Activated T-helper 2 cell treated with anti-CD3 and anti-CD28 coated beads, Interferon-gamma antibody, Interleukin-2, Interleukin-4, amounts not matched to agents 10 μg/mL and 5 μg/mL and 100 μg/mL, durations not matched to agents 14 hours and 24 hours and 36 hours (primary cell): ENCODE data around the gene FIGN. TPM values are rescaled to one million over a fixed set of nuclear protein-coding genes. Genes with fewer than 3 reads are reported as not detected.

Experiments used
- DNase-seq: peaks from one replicate; pipeline ENCODE4 v3.0.0; 2021; ENCODE audit warnings: low spot score
- H3K27ac Mint-ChIP-seq: one replicate; pipeline ENCODE4 v1.8.0; 2021; ENCODE audit warnings: mixed read lengths
- H3K27me3 Mint-ChIP-seq: one replicate; pipeline ENCODE4 v1.8.0; 2021; ENCODE audit warnings: low read depth, mixed read lengths
- H3K36me3 Mint-ChIP-seq: one replicate; pipeline ENCODE4 v1.8.0; 2021; ENCODE audit warnings: low read depth, mixed read lengths
- H3K4me1 Mint-ChIP-seq: one replicate; pipeline ENCODE4 v1.8.0; 2021; ENCODE audit warnings: low read depth, mixed read lengths
- H3K4me3 Mint-ChIP-seq: one replicate; pipeline ENCODE4 v1.8.0; 2021; ENCODE audit warnings: low read depth, mild to moderate bottlenecking, moderate library complexity, mixed read lengths
- H3K9me3 Mint-ChIP-seq: one replicate; pipeline ENCODE4 v1.8.0; 2021; ENCODE audit warnings: mixed read lengths
- intact Hi-C: fragments of 100-400 bp; cut with micrococcal nuclease; formaldehyde crosslinking; loops from one replicate; pipeline ENCODE4 v1.15.1; 2023
- total RNA-seq: library from RNA; stranded (reverse); gene quantifications from 2 replicates; pipeline ENCODE4 v1.2.3, GENCODE V29; 2022

Gene FIGN
- total RNA-seq, 1 donor from 2014 or later = not detected

- intact Hi-C loops = no loop called here
- DNase-seq = no peak
- no peaks in the 10 kb centered on the region for H3K27me3 Mint-ChIP-seq
- no peak overlapping the region for H3K4me3 Mint-ChIP-seq
- H3K4me1 Mint-ChIP-seq = no peaks in the 10 kb centered on the region
- H3K9me3 Mint-ChIP-seq = no peaks in the 10 kb centered on the region
- no peak overlapping the region for H3K27ac Mint-ChIP-seq
- H3K36me3 Mint-ChIP-seq = no peaks in the 10 kb centered on the region
Observed at GRCh38 chr2:163607630-163608029, 128.2 kb downstream of the FIGN start.

- no peak for DNase-seq
- Mint-ChIP-seq H3K27me3 (no peaks in the 10 kb centered on the region), H3K4me3 (no peak overlapping the region), H3K27ac (no peak overlapping the region), H3K36me3 (no peaks in the 10 kb centered on the region), H3K4me1 (no peaks in the 10 kb centered on the region), H3K9me3 (no peaks in the 10 kb centered on the region)
- intact Hi-C loops = no loop called here
Observed at GRCh38 chr2:163606878-163607277, 128.9 kb downstream of the FIGN start.

GRCh38 chr2:163605779-163606178, 130.0 kb downstream of the FIGN start:
- DNase-seq = no peak
- H3K4me3 Mint-ChIP-seq = no peak overlapping the region
- intact Hi-C loops = no loop called here
- H3K27me3 Mint-ChIP-seq = no peaks in the 10 kb centered on the region
- no peaks in the 10 kb centered on the region for H3K9me3 Mint-ChIP-seq
- H3K27ac Mint-ChIP-seq = no peak overlapping the region
- no peaks in the 10 kb centered on the region for H3K36me3 Mint-ChIP-seq
- no peaks in the 10 kb centered on the region for H3K4me1 Mint-ChIP-seq

DNA sequence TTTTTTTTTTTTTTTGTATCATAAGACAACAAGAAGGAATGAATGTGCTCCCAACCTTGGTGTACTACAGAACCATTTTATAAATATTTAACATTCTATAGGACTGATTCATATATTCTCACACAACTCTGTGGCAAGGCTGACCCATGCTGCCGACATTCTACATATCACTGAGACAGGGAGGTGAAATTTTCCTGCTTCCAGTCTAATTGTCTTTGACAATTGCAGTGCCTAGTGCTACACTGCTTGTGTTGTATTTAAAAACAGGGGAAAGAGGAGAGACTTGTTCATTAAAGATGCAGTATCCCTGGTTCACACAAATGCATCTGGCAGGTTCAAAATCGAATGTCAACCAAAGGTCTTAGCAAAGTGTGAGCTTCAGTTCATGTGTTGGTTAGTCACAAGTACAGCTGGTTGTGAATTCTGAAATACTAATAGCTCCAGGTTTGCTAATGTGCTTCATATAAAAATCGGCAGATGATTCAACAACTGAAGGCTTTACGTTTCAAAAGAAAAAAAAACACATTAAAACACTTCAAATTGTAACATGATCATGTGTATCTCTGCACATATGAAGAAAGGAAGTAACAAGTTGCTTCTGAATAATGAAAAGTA, 130.8 kb downstream of the FIGN start:
- Mint-ChIP-seq H3K9me3 (no peaks in the 10 kb centered on the region), H3K4me1 (no peaks in the 10 kb centered on the region), H3K27ac (no peak overlapping the region), H3K4me3 (no peak overlapping the region), H3K36me3 (no peaks in the 10 kb centered on the region), H3K27me3 (no peaks in the 10 kb centered on the region)
- intact Hi-C loops = no loop called here
- DNase-seq = no peak

DNA sequence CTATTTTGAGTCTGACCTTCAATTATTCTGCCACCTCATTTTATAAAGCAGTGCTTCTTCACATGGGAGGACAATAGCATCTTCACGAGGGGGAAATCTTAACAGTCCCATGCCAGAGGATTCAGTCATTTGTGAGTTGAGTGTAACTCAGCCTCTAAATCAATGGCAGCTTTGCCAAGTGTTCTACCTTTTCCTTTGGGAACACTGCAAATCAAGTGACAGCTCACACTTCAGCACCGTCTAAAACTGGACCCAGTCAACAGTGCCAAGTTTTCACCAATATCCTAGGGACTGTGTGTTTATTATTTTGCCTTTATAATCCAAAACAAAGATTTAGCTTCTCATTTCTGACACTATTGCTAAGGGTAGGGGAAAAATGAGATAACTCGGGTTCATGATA, 133.6 kb downstream of the FIGN start:
- intact Hi-C loops = no loop called here
- H3K36me3 Mint-ChIP-seq = no peaks in the 10 kb centered on the region
- no peak for DNase-seq
- no peak overlapping the region for H3K4me3 Mint-ChIP-seq
- H3K9me3 Mint-ChIP-seq = no peaks in the 10 kb centered on the region
- no peak overlapping the region for H3K27ac Mint-ChIP-seq
- H3K27me3 Mint-ChIP-seq = no peaks in the 10 kb centered on the region
- H3K4me1 Mint-ChIP-seq = no peaks in the 10 kb centered on the region

GRCh38 chr2:163601377-163601776, 134.4 kb downstream of the FIGN start:
- no peaks in the 10 kb centered on the region for H3K27me3 Mint-ChIP-seq
- no peaks in the 10 kb centered on the region for H3K4me1 Mint-ChIP-seq
- H3K27ac Mint-ChIP-seq = no peak overlapping the region
- no peaks in the 10 kb centered on the region for H3K9me3 Mint-ChIP-seq
- DNase-seq = no peak
- intact Hi-C loops = no loop called here
- no peaks in the 10 kb centered on the region for H3K36me3 Mint-ChIP-seq
- H3K4me3 Mint-ChIP-seq = no peak overlapping the region

GRCh38 chr2:163600801-163601200, 135.0 kb downstream of the FIGN start:
- Mint-ChIP-seq H3K4me3 (no peak overlapping the region), H3K9me3 (no peaks in the 10 kb centered on the region), H3K4me1 (no peaks in the 10 kb centered on the region), H3K27ac (no peak overlapping the region), H3K27me3 (no peaks in the 10 kb centered on the region), H3K36me3 (no peaks in the 10 kb centered on the region)
- no peak for DNase-seq
- intact Hi-C loops = no loop called here

GRCh38 chr2:163595028-163595427, 140.8 kb downstream of the FIGN start:
- intact Hi-C loops = no loop called here
- H3K4me1 Mint-ChIP-seq = no peaks in the 10 kb centered on the region
- H3K27me3 Mint-ChIP-seq = no peaks in the 10 kb centered on the region
- H3K36me3 Mint-ChIP-seq = no peaks in the 10 kb centered on the region
- H3K9me3 Mint-ChIP-seq = no peaks in the 10 kb centered on the region
- no peak overlapping the region for H3K4me3 Mint-ChIP-seq
- no peak for DNase-seq
- no peak overlapping the region for H3K27ac Mint-ChIP-seq

GRCh38 chr2:163594497-163594896, 141.3 kb downstream of the FIGN start:
- no peak overlapping the region for H3K4me3 Mint-ChIP-seq
- no peaks in the 10 kb centered on the region for H3K4me1 Mint-ChIP-seq
- no peak for DNase-seq
- no peaks in the 10 kb centered on the region for H3K9me3 Mint-ChIP-seq
- intact Hi-C loops = no loop called here
- H3K36me3 Mint-ChIP-seq = no peaks in the 10 kb centered on the region
- no peak overlapping the region for H3K27ac Mint-ChIP-seq
- H3K27me3 Mint-ChIP-seq = no peaks in the 10 kb centered on the region

DNA sequence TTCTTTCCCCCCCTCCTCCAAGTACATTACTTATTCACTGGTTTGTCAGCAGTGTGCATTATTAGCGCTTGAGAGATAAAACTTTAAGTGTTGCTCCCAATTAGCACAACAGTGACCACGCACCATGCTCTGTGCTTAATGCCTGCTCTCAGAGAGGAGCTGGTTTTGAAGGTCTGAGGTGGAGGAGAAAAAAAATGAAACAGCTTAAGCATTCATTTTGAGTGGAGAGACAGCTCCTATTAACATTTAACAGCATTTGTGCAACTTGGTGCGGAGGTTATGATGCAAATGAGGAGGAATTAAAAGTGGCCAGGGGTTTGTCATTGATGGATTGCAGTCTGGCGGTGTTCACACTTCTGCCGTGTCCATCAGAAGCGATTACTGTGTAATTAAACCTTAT, 141.8 kb downstream of the FIGN start:
- intact Hi-C loops = no loop called here
- Mint-ChIP-seq H3K36me3 (no peaks in the 10 kb centered on the region), H3K4me1 (no peaks in the 10 kb centered on the region), H3K27ac (no peak overlapping the region), H3K4me3 (no peak overlapping the region), H3K9me3 (no peaks in the 10 kb centered on the region), H3K27me3 (no peaks in the 10 kb centered on the region)
- no peak for DNase-seq

DNA sequence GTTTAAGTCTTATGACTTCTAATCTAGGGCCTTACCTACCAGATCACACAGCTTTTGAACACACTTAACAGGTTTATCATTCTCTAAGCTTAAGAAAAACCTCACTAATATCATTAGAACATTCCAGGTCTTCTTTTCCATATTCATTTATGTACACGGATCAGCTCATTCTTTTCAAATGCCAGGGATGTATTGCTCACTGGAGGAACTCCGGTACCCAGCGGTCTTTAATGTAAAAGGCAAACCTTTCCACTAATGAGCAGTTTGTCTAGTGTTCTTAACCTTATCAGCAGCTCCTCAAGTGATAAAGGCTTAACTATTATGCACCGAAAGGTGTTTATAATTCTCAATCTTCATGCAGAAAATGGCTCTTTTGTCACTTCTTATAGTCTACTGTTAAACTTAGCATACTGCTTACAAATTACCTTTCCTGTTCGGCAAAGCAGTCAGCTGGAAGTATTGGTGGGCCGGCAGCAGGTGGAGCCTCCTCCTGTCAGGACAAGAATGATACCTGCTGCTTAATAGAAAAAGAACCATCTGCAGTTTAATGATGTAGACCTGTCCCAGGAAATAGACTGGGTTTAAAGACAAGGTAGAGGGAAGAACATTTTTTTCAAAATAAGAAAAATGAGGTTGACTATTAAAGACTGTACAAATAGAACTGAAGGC, 142.7 kb downstream of the FIGN start:
- Mint-ChIP-seq H3K27ac (no peak overlapping the region), H3K9me3 (no peaks in the 10 kb centered on the region), H3K36me3 (no peaks in the 10 kb centered on the region), H3K4me3 (no peak overlapping the region), H3K4me1 (no peaks in the 10 kb centered on the region), H3K27me3 (no peaks in the 10 kb centered on the region)
- DNase-seq = no peak
- intact Hi-C loops = no loop called here

DNA sequence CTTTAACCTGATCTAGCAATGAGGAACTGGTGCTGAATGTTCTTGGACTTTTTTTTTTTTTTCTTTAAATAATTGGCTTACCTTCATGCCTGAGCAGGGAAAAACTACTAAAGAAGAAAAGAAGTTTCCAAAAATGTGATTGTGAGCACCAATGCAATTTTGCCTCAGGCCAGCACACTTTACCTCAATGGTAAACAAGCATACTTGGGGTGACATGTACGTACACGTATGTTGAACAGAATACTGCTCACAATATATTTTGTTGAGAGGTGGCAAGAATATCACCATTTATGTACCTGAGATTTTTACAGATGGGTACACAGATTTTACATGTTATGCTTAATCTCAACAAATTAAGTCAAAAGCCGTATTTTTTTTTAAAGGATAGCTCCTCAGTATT, 144.3 kb downstream of the FIGN start:
- no peaks in the 10 kb centered on the region for H3K9me3 Mint-ChIP-seq
- H3K36me3 Mint-ChIP-seq = no peaks in the 10 kb centered on the region
- H3K27ac Mint-ChIP-seq = no peak overlapping the region
- H3K27me3 Mint-ChIP-seq = no peaks in the 10 kb centered on the region
- no peaks in the 10 kb centered on the region for H3K4me1 Mint-ChIP-seq
- intact Hi-C loops = no loop called here
- H3K4me3 Mint-ChIP-seq = no peak overlapping the region
- DNase-seq = no peak

DNA sequence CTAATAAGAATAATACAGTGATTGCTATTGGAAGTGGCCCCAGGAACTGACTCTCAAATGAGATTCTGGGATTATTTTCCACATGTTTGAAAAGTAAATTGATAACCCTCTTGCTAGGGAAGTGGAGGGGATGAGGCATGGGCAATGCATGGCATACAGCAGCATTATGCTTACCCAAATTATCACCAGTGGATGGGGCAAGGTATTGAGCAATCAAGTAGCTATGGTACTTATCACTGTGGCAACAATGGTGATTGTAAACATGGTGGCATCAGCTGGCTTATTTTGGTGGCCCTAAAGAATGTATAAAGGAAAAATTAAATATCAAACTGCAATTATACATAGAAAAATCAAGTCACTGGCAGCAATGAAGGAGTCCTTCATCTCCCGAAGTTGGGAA, 155.1 kb downstream of the FIGN start:
- Mint-ChIP-seq H3K4me1 (no peaks in the 10 kb centered on the region), H3K27me3 (no peaks in the 10 kb centered on the region), H3K4me3 (no peak overlapping the region), H3K27ac (no peak overlapping the region), H3K9me3 (peaks cover 5% of the 10 kb centered on the region), H3K36me3 (no peaks in the 10 kb centered on the region)
- intact Hi-C loops = no loop called here
- no peak for DNase-seq

GRCh38 chr2:163574309-163574708, 161.5 kb downstream of the FIGN start:
- DNase-seq = no peak
- H3K4me1 Mint-ChIP-seq = no peaks in the 10 kb centered on the region
- H3K27ac Mint-ChIP-seq = no peak overlapping the region
- no peak overlapping the region for H3K4me3 Mint-ChIP-seq
- no peaks in the 10 kb centered on the region for H3K36me3 Mint-ChIP-seq
- H3K9me3 Mint-ChIP-seq = peaks cover 5% of the 10 kb centered on the region
- no peaks in the 10 kb centered on the region for H3K27me3 Mint-ChIP-seq
- intact Hi-C loops = no loop called here
